H9 (cell line): Measurements from ENCODE around the gene ARID1B. TPM values are rescaled to one million over a fixed set of nuclear protein-coding genes. Genes with fewer than 3 reads are reported as not detected.

Experiments
- DNase-seq: peaks from one replicate; pipeline ENCODE4 v3.0.0-alpha.2; 2017
- H2AFZ ChIP-seq: one replicate; pipeline ENCODE4 v1.6.1; 2013; ENCODE audit warnings: mild to moderate bottlenecking, low read length, control low read depth, moderate library complexity
- H2AK5ac ChIP-seq: 2 replicates; pipeline ENCODE4 v1.6.1; 2013; ENCODE audit warnings: low read length, control low read depth, mixed read lengths; ENCODE audit not compliant: insufficient read length
- H2BK120ac ChIP-seq: one replicate; pipeline ENCODE4 v1.6.1; 2013; ENCODE audit warnings: low read depth, mild to moderate bottlenecking, low read length, control low read depth, inconsistent platforms; ENCODE audit not compliant: poor library complexity, severe bottlenecking
- H2BK12ac ChIP-seq: 2 replicates; pipeline ENCODE4 v1.6.1; 2013; ENCODE audit warnings: low read length, control low read depth, mixed read lengths, low read depth; ENCODE audit not compliant: insufficient read length
- H2BK15ac ChIP-seq: 2 replicates; pipeline ENCODE4 v1.6.1; 2013; ENCODE audit warnings: low read depth, low read length, control low read depth
- H2BK20ac ChIP-seq: one replicate; pipeline ENCODE4 v1.6.1; 2013; ENCODE audit warnings: low read depth, mild to moderate bottlenecking, low read length, control low read depth, inconsistent platforms; ENCODE audit not compliant: poor library complexity, severe bottlenecking
- H2BK5ac ChIP-seq: 2 replicates; pipeline ENCODE4 v1.6.1; 2013; ENCODE audit warnings: low read length, control low read depth, mixed read lengths; ENCODE audit not compliant: insufficient read length
- H3K14ac ChIP-seq: 2 replicates; pipeline ENCODE4 v1.6.1; 2013; ENCODE audit warnings: low read length, control low read depth; ENCODE audit not compliant: insufficient read depth
- H3K18ac ChIP-seq: 2 replicates; pipeline ENCODE4 v1.6.1; 2013; ENCODE audit warnings: low read depth, mild to moderate bottlenecking, mixed read lengths, low read length, control low read depth; ENCODE audit not compliant: insufficient read length
- H3K23ac ChIP-seq: 2 replicates; pipeline ENCODE4 v1.6.1; 2013; ENCODE audit warnings: low read length, control low read depth, mixed read lengths, low read depth; ENCODE audit not compliant: insufficient read length
- H3K23me2 ChIP-seq: 2 replicates; pipeline ENCODE4 v1.6.1; 2013; ENCODE audit warnings: low read depth, mild to moderate bottlenecking, mixed read lengths, low read length, control low read depth; ENCODE audit not compliant: insufficient read length, poor library complexity, severe bottlenecking
- H3K27ac ChIP-seq: 2 replicates; pipeline ENCODE4 v1.5.1; 2013; ENCODE audit warnings: low read length, control low read depth, mixed read lengths, low read depth; ENCODE audit not compliant: insufficient read length
- H3K27me3 ChIP-seq: 2 replicates; pipeline ENCODE4 v1.6.1; 2013; ENCODE audit warnings: low read length, control low read depth, inconsistent platforms; ENCODE audit not compliant: insufficient read depth
- H3K4ac ChIP-seq: 2 replicates; pipeline ENCODE4 v1.6.1; 2013; ENCODE audit warnings: low read depth, mild to moderate bottlenecking, control low read depth, inconsistent platforms, low read length, moderate library complexity
- H3K4me1 ChIP-seq: 2 replicates; pipeline ENCODE4 v1.6.1; 2013; ENCODE audit warnings: low read length, control low read depth, inconsistent platforms; ENCODE audit not compliant: insufficient read depth
- H3K4me2 ChIP-seq: 2 replicates; pipeline ENCODE4 v1.6.1; 2013; ENCODE audit warnings: low read length, control low read depth, mixed read lengths; ENCODE audit not compliant: insufficient read length, insufficient read depth
- H3K56ac ChIP-seq: 2 replicates; pipeline ENCODE4 v1.6.1; 2013; ENCODE audit warnings: low read depth, mild to moderate bottlenecking, mixed read lengths, low read length, control low read depth; ENCODE audit not compliant: insufficient read length
- H3K79me1 ChIP-seq: 2 replicates; pipeline ENCODE4 v1.6.1; 2013; ENCODE audit warnings: low read depth, mild to moderate bottlenecking, moderate library complexity, low read length, control low read depth, inconsistent platforms; ENCODE audit not compliant: insufficient read depth, poor library complexity, severe bottlenecking
- H3K79me2 ChIP-seq: 2 replicates; pipeline ENCODE4 v1.6.1; 2013; ENCODE audit warnings: low read length, control low read depth, inconsistent platforms; ENCODE audit not compliant: insufficient read depth
- H3K9ac ChIP-seq: 2 replicates; pipeline ENCODE4 v1.6.1; 2013; ENCODE audit warnings: low read length, control low read depth, mixed read lengths; ENCODE audit not compliant: insufficient read length; ENCODE audit errors: extremely low read depth
- H3K9me3 ChIP-seq: one replicate; pipeline ENCODE4 v1.6.1; 2013; ENCODE audit warnings: low read depth, low read length, inconsistent platforms; ENCODE audit not compliant: control insufficient read depth
- H3T11ph ChIP-seq: one replicate; pipeline ENCODE4 v1.6.1; 2013; ENCODE audit warnings: mild to moderate bottlenecking, low read length, control low read depth, inconsistent platforms
- H4K20me1 ChIP-seq: one replicate; pipeline ENCODE4 v1.6.1; 2013; ENCODE audit not compliant: control insufficient read depth, insufficient read length, insufficient read depth
- H4K5ac ChIP-seq: 2 replicates; pipeline ENCODE4 v1.6.1; 2013; ENCODE audit warnings: low read depth, mild to moderate bottlenecking, mixed read lengths, low read length, control low read depth; ENCODE audit not compliant: insufficient read length
- H4K8ac ChIP-seq: replicated peaks from 2 replicates; pipeline ENCODE4 v1.6.1; 2013; ENCODE audit warnings: low read length, control low read depth, mixed read lengths, low read depth; ENCODE audit not compliant: insufficient read length
- H4K91ac ChIP-seq: 2 replicates; pipeline ENCODE4 v1.6.1; 2013; ENCODE audit warnings: low read depth, mild to moderate bottlenecking, moderate library complexity, mixed read lengths, low read length, control low read depth; ENCODE audit not compliant: insufficient read length
- H3K27ac Mint-ChIP-seq, 3 experiments: 2 replicates in 2 of 3; 3 replicates in 1 of 3; pipeline ENCODE4 v1.8.0; 2020 to 2021; ENCODE audit warnings: mixed read lengths in 3 of 3, mild to moderate bottlenecking in 1 of 3, moderate library complexity in 1 of 3
- H3K27me3 Mint-ChIP-seq: 2 replicates; pipeline ENCODE4 v1.8.0; 2021; ENCODE audit warnings: low read depth, mild to moderate bottlenecking, moderate library complexity, mixed read lengths
- H3K36me3 Mint-ChIP-seq, 3 experiments: 2 replicates in 2 of 3; 3 replicates in 1 of 3; pipeline ENCODE4 v1.8.0; 2020 to 2021; ENCODE audit warnings: low read depth in 3 of 3, mixed read lengths in 3 of 3; ENCODE audit not compliant: insufficient read depth in 1 of 3
- H3K4me1 Mint-ChIP-seq, 2 experiments: 2 replicates each; pipeline ENCODE4 v1.8.0; 2020; ENCODE audit warnings: mixed read lengths in 2 of 2
- H3K4me3 Mint-ChIP-seq, 2 experiments: 2 replicates in 1 of 2; 3 replicates in 1 of 2; pipeline ENCODE4 v1.8.0; 2020 to 2021; ENCODE audit warnings: mild to moderate bottlenecking in 2 of 2, mixed read lengths in 2 of 2, moderate library complexity in 1 of 2
- H3K9me3 Mint-ChIP-seq, 2 experiments: 2 replicates in 1 of 2; 3 replicates in 1 of 2; pipeline ENCODE4 v1.8.0; 2020; ENCODE audit warnings: mild to moderate bottlenecking in 2 of 2, mixed read lengths in 2 of 2, moderate library complexity in 1 of 2
- WGBS: extraction: QIAGEN DNeasy Blood & Tissue Kit; methylation state at CpG from one replicate; pipeline ENCODE4 v1.1.7; 2013; ENCODE audit warnings: missing lambda C conversion rate, low lambda C conversion rate, mixed read lengths; ENCODE audit not compliant: insufficient read length; ENCODE audit errors: extremely low coverage; 5-methylcytosine and 5-hydroxymethylcytosine counted together
- total RNA-seq: library from RNA; stranded (reverse); gene quantifications from 2 replicates; pipeline ENCODE4 v1.2.1, GENCODE V29; 2021
- TF ChIP-seq, protein P1 (sequence below): fragments of 200-600 bp; sonication (generic); conservative IDR thresholded peaks from 3 replicates; pipeline ENCODE4 v1.8.0; 2021; ENCODE audit warnings: antibody characterized with exemption, mild to moderate bottlenecking

Gene ARID1B
- total RNA-seq, 1 experiment from 2014 or later: 88.2 TPM

DNA sequence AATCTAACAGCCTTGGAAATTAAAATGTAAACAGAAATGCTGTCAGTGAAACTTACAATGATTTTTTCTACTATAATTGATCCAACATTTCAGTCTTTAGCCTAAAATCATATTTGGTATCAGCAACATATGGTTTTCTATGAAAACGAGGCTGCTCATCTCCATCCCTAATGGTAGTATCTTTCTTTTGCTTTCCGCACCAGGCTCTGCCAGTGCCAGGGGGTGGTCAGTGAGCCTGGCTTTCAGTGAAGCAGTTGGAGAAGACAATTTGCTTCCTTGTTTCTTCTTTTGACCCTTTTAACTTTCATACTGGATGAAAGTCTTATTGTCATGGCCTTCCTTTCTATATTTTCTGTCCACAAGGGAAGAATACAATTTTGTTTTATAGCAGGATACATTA is 258.4 kb downstream of the ARID1B start:
- Mint-ChIP-seq H3K9me3 (no peaks in the 10 kb centered on the region), H3K4me1 (peaks cover 17 to 18% of the 10 kb centered on the region in 2 experiments), H3K27me3 (no peaks in the 10 kb centered on the region), H3K4me3 (no peak overlapping the region), H3K27ac (no peak overlapping the region), H3K36me3 (no peaks in the 10 kb centered on the region; a peak in 1 of 7 replicates)
- Histone ChIP-seq H2AFZ (no peak overlapping the region), H3K27ac (no peak overlapping the region), H4K8ac (no peak overlapping the region), H3K27me3 (no peaks in the 10 kb centered on the region), H3K4ac (no peak overlapping the region), H2BK5ac (no peak overlapping the region), H3K23ac (no peak overlapping the region), H3K18ac (no peak overlapping the region), H3K4me2 (no peak overlapping the region), H2BK15ac (no peak overlapping the region), H2AK5ac (no peak overlapping the region), H4K91ac (no peak overlapping the region), H4K20me1 (no peaks in the 10 kb centered on the region), H3T11ph (no peak overlapping the region), H2BK20ac (no peak overlapping the region), H4K5ac (no peak overlapping the region), H3K4me1 (peaks cover 5% of the 10 kb centered on the region; the same call in 1 of the 2 replicates), H3K79me1 (no peaks in the 10 kb centered on the region), H3K14ac (no peak overlapping the region), H2BK120ac (no peak overlapping the region), H3K56ac (no peak overlapping the region), H3K9ac (no peak overlapping the region), H3K79me2 (no peaks in the 10 kb centered on the region), H3K23me2 (no peaks in the 10 kb centered on the region), H2BK12ac (no peak overlapping the region), H3K9me3 (no peaks in the 10 kb centered on the region)
- no CpG with 5 or more reads among the region's 2 CpGs for WGBS
- no peak for DNase-seq
- TF ChIP-seq, protein P1, sequence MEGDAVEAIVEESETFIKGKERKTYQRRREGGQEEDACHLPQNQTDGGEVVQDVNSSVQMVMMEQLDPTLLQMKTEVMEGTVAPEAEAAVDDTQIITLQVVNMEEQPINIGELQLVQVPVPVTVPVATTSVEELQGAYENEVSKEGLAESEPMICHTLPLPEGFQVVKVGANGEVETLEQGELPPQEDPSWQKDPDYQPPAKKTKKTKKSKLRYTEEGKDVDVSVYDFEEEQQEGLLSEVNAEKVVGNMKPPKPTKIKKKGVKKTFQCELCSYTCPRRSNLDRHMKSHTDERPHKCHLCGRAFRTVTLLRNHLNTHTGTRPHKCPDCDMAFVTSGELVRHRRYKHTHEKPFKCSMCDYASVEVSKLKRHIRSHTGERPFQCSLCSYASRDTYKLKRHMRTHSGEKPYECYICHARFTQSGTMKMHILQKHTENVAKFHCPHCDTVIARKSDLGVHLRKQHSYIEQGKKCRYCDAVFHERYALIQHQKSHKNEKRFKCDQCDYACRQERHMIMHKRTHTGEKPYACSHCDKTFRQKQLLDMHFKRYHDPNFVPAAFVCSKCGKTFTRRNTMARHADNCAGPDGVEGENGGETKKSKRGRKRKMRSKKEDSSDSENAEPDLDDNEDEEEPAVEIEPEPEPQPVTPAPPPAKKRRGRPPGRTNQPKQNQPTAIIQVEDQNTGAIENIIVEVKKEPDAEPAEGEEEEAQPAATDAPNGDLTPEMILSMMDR: no peak
